WTC11 (cell line): Measurements from ENCODE around the gene SIGLEC15. TPM values are rescaled to one million over a fixed set of nuclear protein-coding genes. Genes with fewer than 3 reads are reported as not detected.

Source experiments
- ATAC-seq: fragments of 200-7000 bp; cut with Tn5 transposase; 2 replicates; pipeline ENCODE4 v1.10.0; 2021; ENCODE audit warnings: mild to moderate bottlenecking, moderate library complexity
- CTCF ChIA-PET: fragments of 300-600 bp; sonication (Branson Sonifier 250); formaldehyde crosslinking; loops from one replicate; lab custom pipeline; 2021; ENCODE audit warnings: antibody characterized with exemption; lab: Charles Lee
- POLR2A ChIA-PET: fragments of 350-600 bp; sonication (Branson Sonifier 250); formaldehyde crosslinking; loops from one replicate; lab custom pipeline; 2021; ENCODE audit warnings: antibody characterized with exemption; lab: Charles Lee
- DNase-seq: peaks from one replicate; pipeline ENCODE4 v3.0.0; 2021; ENCODE audit warnings: low spot score
- H3K27ac Mint-ChIP-seq: 2 replicates; pipeline ENCODE4 v1.8.0; 2021; ENCODE audit warnings: mixed read lengths
- H3K27me3 Mint-ChIP-seq: 2 replicates; pipeline ENCODE4 v1.8.0; 2021; ENCODE audit warnings: low read depth, mild to moderate bottlenecking, moderate library complexity, mixed read lengths
- H3K36me3 Mint-ChIP-seq: 2 replicates; pipeline ENCODE4 v1.8.0; 2021; ENCODE audit warnings: mixed read lengths
- H3K4me1 Mint-ChIP-seq: 2 replicates; pipeline ENCODE4 v1.8.0; 2022; ENCODE audit warnings: mixed read lengths
- H3K4me3 Mint-ChIP-seq: 2 replicates; pipeline ENCODE4 v1.8.0; 2021; ENCODE audit warnings: mild to moderate bottlenecking, moderate library complexity, mixed read lengths
- H3K9me3 Mint-ChIP-seq: 2 replicates; pipeline ENCODE4 v1.8.0; 2021; ENCODE audit warnings: mixed read lengths
- CREM ChIP-seq: sonication (generic); formaldehyde crosslinking; IDR thresholded peaks from 2 replicates; pipeline ENCODE4 v1.8.1; 2022; ENCODE audit warnings: mild to moderate bottlenecking, missing genetic modification reagents, moderate library complexity
- EMX1 ChIP-seq: fragments of 250-450 bp; sonication (Bioruptor Pico); IDR thresholded peaks from 2 replicates; pipeline ENCODE4 v1.8.0; 2021; ENCODE audit warnings: mild to moderate bottlenecking
- ESRRA ChIP-seq: sonication (generic); formaldehyde crosslinking; IDR thresholded peaks from 2 replicates; pipeline ENCODE4 v1.8.1; 2022; ENCODE audit warnings: mild to moderate bottlenecking, missing genetic modification reagents, borderline replicate concordance
- FOXP1 ChIP-seq: sonication (generic); formaldehyde crosslinking; IDR thresholded peaks from 2 replicates; pipeline ENCODE4 v1.8.0; 2022; ENCODE audit warnings: missing genetic modification reagents, mild to moderate bottlenecking, moderate library complexity, borderline replicate concordance
- IRF2 ChIP-seq: sonication (generic); formaldehyde crosslinking; IDR thresholded peaks from 2 replicates; pipeline ENCODE4 v1.8.0; 2022; ENCODE audit warnings: low read depth, missing genetic modification reagents, borderline replicate concordance
- JAZF1 ChIP-seq: fragments of 250-450 bp; sonication (Bioruptor Pico); IDR thresholded peaks from 2 replicates; pipeline ENCODE4 v1.9.0; 2021; ENCODE audit warnings: moderate library complexity, mild to moderate bottlenecking, inconsistent platforms
- KAT7 ChIP-seq: sonication (generic); formaldehyde crosslinking; IDR thresholded peaks from 2 replicates; pipeline ENCODE4 v1.8.1; 2023; ENCODE audit warnings: missing genetic modification reagents, mild to moderate bottlenecking, borderline replicate concordance
- NR3C1 ChIP-seq: sonication (generic); formaldehyde crosslinking; conservative IDR thresholded peaks from 2 replicates; pipeline ENCODE4 v1.8.1; 2023; ENCODE audit warnings: low read depth, mild to moderate bottlenecking, missing genetic modification reagents
- OVOL2 ChIP-seq: fragments of 250-450 bp; sonication (Bioruptor Pico); IDR thresholded peaks from 2 replicates; pipeline ENCODE4 v1.9.0; 2021; ENCODE audit warnings: mild to moderate bottlenecking, borderline replicate concordance
- SMAD3 ChIP-seq: sonication (generic); formaldehyde crosslinking; IDR thresholded peaks from 2 replicates; pipeline ENCODE4 v1.8.0; 2022; ENCODE audit warnings: missing genetic modification reagents, mild to moderate bottlenecking, borderline replicate concordance
- TCF7 ChIP-seq: sonication (generic); formaldehyde crosslinking; IDR thresholded peaks from 2 replicates; pipeline ENCODE4 v1.8.0; 2022; ENCODE audit warnings: mild to moderate bottlenecking, low read depth, missing genetic modification reagents, moderate library complexity
- TEAD4 ChIP-seq: sonication (generic); formaldehyde crosslinking; IDR thresholded peaks from 2 replicates; pipeline ENCODE4 v1.8.0; 2022; ENCODE audit warnings: mild to moderate bottlenecking, missing genetic modification reagents
- ZNF671 ChIP-seq: fragments of 250-450 bp; sonication (Bioruptor Pico); IDR thresholded peaks from 2 replicates; pipeline ENCODE4 v1.8.0; 2021; ENCODE audit warnings: mild to moderate bottlenecking
- total RNA-seq: library from RNA; stranded (reverse); gene quantifications from 3 replicates; pipeline ENCODE4 v1.2.3, GENCODE V29; 2021
- TF ChIP-seq, protein P1 (sequence below): sonication (generic); formaldehyde crosslinking; IDR thresholded peaks from 2 replicates; pipeline ENCODE4 v1.8.1; 2022; ENCODE audit warnings: low read depth, mild to moderate bottlenecking, moderate library complexity, missing genetic modification reagents, borderline replicate concordance
- TF ChIP-seq, protein P2 (sequence below): sonication (generic); formaldehyde crosslinking; IDR thresholded peaks from 2 replicates; pipeline ENCODE4 v1.8.1; 2022; ENCODE audit warnings: low read depth, missing genetic modification reagents, borderline replicate concordance
- TF ChIP-seq, protein P3 (sequence below): fragments of 250-450 bp; sonication (Bioruptor Pico); conservative IDR thresholded peaks from 2 replicates; pipeline ENCODE4 v1.9.0; 2021; ENCODE audit warnings: mild to moderate bottlenecking
- TF ChIP-seq, protein P4 (sequence below): fragments of 250-450 bp; sonication (Bioruptor Pico); IDR thresholded peaks from 2 replicates; pipeline ENCODE4 v1.9.0; 2021; ENCODE audit warnings: moderate library complexity, mild to moderate bottlenecking, inconsistent platforms, borderline replicate concordance
- TF ChIP-seq, protein P5 (sequence below): sonication (generic); formaldehyde crosslinking; IDR thresholded peaks from 2 replicates; pipeline ENCODE4 v1.8.0; 2022; ENCODE audit warnings: mild to moderate bottlenecking, missing genetic modification reagents
- TF ChIP-seq, protein P6 (sequence below): fragments of 200-600 bp; IDR thresholded peaks from 2 replicates; pipeline ENCODE4 v1.8.0; 2022; ENCODE audit warnings: antibody characterized with exemption
- TF ChIP-seq, protein P7 (sequence below): sonication (generic); formaldehyde crosslinking; IDR thresholded peaks from 2 replicates; pipeline ENCODE4 v1.8.1; 2023; ENCODE audit warnings: mild to moderate bottlenecking, missing genetic modification reagents, moderate library complexity
- TF ChIP-seq, protein P8 (sequence below): sonication (generic); formaldehyde crosslinking; IDR thresholded peaks from 2 replicates; pipeline ENCODE4 v1.8.0; 2022; ENCODE audit warnings: mild to moderate bottlenecking, missing genetic modification reagents
- TF ChIP-seq, protein P9 (sequence below): sonication (generic); formaldehyde crosslinking; IDR thresholded peaks from 2 replicates; pipeline ENCODE4 v1.8.1; 2022; ENCODE audit warnings: mild to moderate bottlenecking, missing genetic modification reagents, moderate library complexity, borderline replicate concordance

Gene SIGLEC15
- total RNA-seq, 1 experiment from 2014 or later, result not detected

DNA sequence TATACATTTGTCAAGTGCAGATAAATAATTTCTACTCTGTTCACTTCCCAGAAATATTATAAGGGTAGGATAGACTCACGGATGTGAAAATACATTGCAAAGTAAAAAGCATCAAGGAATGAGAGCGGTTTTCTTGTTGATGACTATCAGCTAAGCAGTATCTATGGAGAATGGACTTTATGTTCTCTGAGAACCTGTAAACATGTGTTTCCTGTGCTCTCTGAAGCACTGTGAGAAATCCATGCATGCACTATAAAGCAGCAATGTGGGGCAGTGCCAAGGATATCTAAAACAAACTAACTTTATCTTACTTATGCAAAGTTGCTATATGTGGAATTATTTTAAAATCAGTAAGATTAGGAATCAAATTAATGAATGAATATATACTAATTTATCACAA lies 4.4 kb upstream of the SIGLEC15 start (continued):
- TF ChIP-seq, protein P1, sequence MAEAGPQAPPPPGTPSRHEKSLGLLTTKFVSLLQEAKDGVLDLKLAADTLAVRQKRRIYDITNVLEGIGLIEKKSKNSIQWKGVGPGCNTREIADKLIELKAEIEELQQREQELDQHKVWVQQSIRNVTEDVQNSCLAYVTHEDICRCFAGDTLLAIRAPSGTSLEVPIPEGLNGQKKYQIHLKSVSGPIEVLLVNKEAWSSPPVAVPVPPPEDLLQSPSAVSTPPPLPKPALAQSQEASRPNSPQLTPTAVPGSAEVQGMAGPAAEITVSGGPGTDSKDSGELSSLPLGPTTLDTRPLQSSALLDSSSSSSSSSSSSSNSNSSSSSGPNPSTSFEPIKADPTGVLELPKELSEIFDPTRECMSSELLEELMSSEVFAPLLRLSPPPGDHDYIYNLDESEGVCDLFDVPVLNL (CRISPR knock-in tag), result no peak
- TF ChIP-seq JAZF1 (no peak), KAT7 (CRISPR knock-in tag) (no peak), TEAD4 (no peak), SMAD3 (CRISPR knock-in tag) (no peak), IRF2 (no peak), EMX1 (CRISPR knock-in tag) (no peak)
- TF ChIP-seq, protein P2, sequence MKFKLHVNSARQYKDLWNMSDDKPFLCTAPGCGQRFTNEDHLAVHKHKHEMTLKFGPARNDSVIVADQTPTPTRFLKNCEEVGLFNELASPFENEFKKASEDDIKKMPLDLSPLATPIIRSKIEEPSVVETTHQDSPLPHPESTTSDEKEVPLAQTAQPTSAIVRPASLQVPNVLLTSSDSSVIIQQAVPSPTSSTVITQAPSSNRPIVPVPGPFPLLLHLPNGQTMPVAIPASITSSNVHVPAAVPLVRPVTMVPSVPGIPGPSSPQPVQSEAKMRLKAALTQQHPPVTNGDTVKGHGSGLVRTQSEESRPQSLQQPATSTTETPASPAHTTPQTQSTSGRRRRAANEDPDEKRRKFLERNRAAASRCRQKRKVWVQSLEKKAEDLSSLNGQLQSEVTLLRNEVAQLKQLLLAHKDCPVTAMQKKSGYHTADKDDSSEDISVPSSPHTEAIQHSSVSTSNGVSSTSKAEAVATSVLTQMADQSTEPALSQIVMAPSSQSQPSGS (CRISPR knock-in tag), result no peak
- TF ChIP-seq, protein P3, sequence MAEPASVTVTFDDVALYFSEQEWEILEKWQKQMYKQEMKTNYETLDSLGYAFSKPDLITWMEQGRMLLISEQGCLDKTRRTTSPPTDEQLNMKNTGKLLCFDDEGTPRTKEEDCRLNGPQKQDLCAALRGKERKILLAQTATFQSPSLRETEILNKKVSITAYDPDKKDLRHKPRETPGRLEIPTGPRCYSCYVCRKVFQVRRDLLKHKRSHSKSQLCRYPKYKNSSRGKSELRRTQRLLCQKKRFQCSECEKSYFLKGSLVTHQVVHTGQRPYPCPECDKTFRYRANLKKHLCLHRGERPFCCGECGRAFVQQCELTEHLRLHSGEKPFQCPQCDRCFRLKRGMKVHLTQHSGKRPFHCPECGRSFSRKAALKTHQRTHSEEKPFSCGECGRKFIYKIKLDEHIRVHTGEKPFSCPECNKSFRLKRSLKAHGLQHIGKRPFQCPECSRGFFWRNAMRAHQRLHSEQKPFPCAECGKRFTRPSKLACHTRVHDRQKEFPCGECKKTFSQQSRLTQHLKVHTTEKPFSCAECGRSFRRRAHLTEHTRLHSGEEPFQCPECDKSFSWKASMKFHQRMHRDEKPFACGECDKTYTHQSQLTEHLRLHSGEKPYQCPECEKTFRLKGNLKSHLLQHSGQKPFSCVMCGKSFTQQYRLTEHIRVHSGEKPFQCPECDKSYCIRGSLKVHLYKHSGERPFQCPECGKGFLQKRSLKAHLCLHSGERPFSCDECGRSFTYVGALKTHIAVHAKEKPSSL (CRISPR knock-in tag), result no peak
- TF ChIP-seq, protein P4, sequence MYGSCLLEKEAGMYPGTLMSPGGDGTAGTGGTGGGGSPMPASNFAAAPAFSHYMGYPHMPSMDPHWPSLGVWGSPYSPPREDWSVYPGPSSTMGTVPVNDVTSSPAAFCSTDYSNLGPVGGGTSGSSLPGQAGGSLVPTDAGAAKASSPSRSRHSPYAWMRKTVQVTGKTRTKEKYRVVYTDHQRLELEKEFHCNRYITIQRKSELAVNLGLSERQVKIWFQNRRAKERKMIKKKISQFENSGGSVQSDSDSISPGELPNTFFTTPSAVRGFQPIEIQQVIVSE (CRISPR knock-in tag), result no peak
- TF ChIP-seq, protein P5, sequence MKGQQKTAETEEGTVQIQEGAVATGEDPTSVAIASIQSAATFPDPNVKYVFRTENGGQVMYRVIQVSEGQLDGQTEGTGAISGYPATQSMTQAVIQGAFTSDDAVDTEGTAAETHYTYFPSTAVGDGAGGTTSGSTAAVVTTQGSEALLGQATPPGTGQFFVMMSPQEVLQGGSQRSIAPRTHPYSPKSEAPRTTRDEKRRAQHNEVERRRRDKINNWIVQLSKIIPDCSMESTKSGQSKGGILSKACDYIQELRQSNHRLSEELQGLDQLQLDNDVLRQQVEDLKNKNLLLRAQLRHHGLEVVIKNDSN (CRISPR knock-in tag), result no peak
- TF ChIP-seq, protein P6, sequence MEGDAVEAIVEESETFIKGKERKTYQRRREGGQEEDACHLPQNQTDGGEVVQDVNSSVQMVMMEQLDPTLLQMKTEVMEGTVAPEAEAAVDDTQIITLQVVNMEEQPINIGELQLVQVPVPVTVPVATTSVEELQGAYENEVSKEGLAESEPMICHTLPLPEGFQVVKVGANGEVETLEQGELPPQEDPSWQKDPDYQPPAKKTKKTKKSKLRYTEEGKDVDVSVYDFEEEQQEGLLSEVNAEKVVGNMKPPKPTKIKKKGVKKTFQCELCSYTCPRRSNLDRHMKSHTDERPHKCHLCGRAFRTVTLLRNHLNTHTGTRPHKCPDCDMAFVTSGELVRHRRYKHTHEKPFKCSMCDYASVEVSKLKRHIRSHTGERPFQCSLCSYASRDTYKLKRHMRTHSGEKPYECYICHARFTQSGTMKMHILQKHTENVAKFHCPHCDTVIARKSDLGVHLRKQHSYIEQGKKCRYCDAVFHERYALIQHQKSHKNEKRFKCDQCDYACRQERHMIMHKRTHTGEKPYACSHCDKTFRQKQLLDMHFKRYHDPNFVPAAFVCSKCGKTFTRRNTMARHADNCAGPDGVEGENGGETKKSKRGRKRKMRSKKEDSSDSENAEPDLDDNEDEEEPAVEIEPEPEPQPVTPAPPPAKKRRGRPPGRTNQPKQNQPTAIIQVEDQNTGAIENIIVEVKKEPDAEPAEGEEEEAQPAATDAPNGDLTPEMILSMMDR, result no peak
- TF ChIP-seq, protein P7, sequence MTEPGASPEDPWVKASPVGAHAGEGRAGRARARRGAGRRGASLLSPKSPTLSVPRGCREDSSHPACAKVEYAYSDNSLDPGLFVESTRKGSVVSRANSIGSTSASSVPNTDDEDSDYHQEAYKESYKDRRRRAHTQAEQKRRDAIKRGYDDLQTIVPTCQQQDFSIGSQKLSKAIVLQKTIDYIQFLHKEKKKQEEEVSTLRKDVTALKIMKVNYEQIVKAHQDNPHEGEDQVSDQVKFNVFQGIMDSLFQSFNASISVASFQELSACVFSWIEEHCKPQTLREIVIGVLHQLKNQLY (CRISPR knock-in tag), result no peak
- TF ChIP-seq, protein P8, sequence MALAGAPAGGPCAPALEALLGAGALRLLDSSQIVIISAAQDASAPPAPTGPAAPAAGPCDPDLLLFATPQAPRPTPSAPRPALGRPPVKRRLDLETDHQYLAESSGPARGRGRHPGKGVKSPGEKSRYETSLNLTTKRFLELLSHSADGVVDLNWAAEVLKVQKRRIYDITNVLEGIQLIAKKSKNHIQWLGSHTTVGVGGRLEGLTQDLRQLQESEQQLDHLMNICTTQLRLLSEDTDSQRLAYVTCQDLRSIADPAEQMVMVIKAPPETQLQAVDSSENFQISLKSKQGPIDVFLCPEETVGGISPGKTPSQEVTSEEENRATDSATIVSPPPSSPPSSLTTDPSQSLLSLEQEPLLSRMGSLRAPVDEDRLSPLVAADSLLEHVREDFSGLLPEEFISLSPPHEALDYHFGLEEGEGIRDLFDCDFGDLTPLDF (CRISPR knock-in tag), result no peak

DNA sequence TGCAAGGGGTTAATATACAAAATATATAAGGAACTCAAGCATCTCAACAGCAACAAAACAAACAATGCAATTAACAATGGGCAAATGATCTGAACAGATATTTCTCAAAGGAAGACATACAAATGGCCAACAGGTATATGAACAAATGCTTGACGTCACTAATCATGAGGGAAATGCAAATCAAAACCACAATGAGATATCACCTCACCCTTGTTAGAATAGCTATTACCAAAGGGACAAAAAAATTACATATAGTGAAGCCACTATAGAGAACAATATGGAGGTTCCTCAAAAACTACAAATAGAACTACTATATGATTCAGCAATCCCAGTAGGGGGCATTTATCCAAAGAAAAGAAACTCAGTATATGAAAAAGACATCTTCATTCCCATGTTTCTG lies 3.8 kb upstream of the SIGLEC15 start:
- peaks cover 15% of the 10 kb centered on the region for H3K9me3 Mint-ChIP-seq
- no peak overlapping the region for H3K4me3 Mint-ChIP-seq
- H3K27me3 Mint-ChIP-seq, result no peaks in the 10 kb centered on the region; the same call in 1 of the 2 replicates
- H3K36me3 Mint-ChIP-seq, result 0 out of 2 replicates have a peak, but pooled peaks cover 2% of the 10 kb centered on the region
- H3K27ac Mint-ChIP-seq, result no peak overlapping the region
- ChIA-PET CTCF (no interaction called here), POLR2A (no interaction called here)
- no peak for DNase-seq
- H3K4me1 Mint-ChIP-seq, result peaks cover 10% of the 10 kb centered on the region
- no peak for ATAC-seq
- TF ChIP-seq, protein P9, sequence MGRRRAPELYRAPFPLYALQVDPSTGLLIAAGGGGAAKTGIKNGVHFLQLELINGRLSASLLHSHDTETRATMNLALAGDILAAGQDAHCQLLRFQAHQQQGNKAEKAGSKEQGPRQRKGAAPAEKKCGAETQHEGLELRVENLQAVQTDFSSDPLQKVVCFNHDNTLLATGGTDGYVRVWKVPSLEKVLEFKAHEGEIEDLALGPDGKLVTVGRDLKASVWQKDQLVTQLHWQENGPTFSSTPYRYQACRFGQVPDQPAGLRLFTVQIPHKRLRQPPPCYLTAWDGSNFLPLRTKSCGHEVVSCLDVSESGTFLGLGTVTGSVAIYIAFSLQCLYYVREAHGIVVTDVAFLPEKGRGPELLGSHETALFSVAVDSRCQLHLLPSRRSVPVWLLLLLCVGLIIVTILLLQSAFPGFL (CRISPR knock-in tag), result no peak
- TF ChIP-seq, protein P2 (CRISPR knock-in tag), result no peak
- TF ChIP-seq CREM (no peak), NR3C1 (no peak), OVOL2 (no peak), TCF7 (CRISPR knock-in tag) (no peak), FOXP1 (CRISPR knock-in tag) (no peak), ESRRA (CRISPR knock-in tag) (no peak), ZNF671 (CRISPR knock-in tag) (no peak)
- TF ChIP-seq, protein P7 (CRISPR knock-in tag), result no peak
